ENCODE results near the gene NEB. TPM values are rescaled to one million over a fixed set of nuclear protein-coding genes. Genes with fewer than 3 reads are reported as not detected.

Gene NEB
- polyA plus RNA-seq, 1 of the 3 experiments (the other 2 are of a cell fraction): 0.02 TPM

- POLR2A ChIA-PET: no interaction called here
Measured at GRCh38 chr2:151522556-151522955, 211.7 kb downstream of the NEB start.

More at GRCh38 chr2:151522556-151522955, 211.7 kb downstream of the NEB start:
- H2AFZ ChIP-seq (ENCODE audit: low read depth): no peak overlapping the region
- no peak for DNase-seq
- H4K20me1 ChIP-seq (ENCODE audit: insufficient read depth): no peaks in the 10 kb centered on the region
- H3F3A ChIP-seq (replicated peaks; ENCODE audit: insufficient read depth): no peaks in the 10 kb centered on the region
- no peaks in the 10 kb centered on the region for H3K79me2 ChIP-seq (ENCODE audit: insufficient read depth)
- no peaks in the 10 kb centered on the region for H3K27me3 ChIP-seq (ENCODE audit: insufficient read depth)
- no peaks in the 10 kb centered on the region for H3K9me3 ChIP-seq
- no peak overlapping the region for H3K27ac ChIP-seq (ENCODE audit: low read depth in 2 of 2, low read length in 1 of 2)
- no peaks in the 10 kb centered on the region for H3K9me2 ChIP-seq
- CTCF ChIA-PET: interaction anchor here (1.4 kb wide), 1 partner anchor 503 kb away, joined by 4 read pairs; no protein-coding TSS in a partner anchor
- no peak overlapping the region for H3K4me2 ChIP-seq
- TF ChIP-seq IRF3 (IDR thresholded peaks at IDR 0.05; ENCODE audit: low read depth, low read length) (no peak), GABPA (IDR thresholded peaks at IDR 0.05; ENCODE audit: low read depth) (no peak), SMC3 (IDR thresholded peaks at IDR 0.05; ENCODE audit: low read depth, low read length) (no peak), FOXM1 (IDR thresholded peaks at IDR 0.05; ENCODE audit: low read depth) (no peak), SIN3A (IDR thresholded peaks at IDR 0.05; ENCODE audit: borderline replicate concordance, low read depth, low read length) (no peak), GATA2 (CRISPR knock-in tag; IDR thresholded peaks at IDR 0.05) (no peak), RFX5 (IDR thresholded peaks at IDR 0.05; ENCODE audit: low read length) (no peak), RXRA (IDR thresholded peaks at IDR 0.05; ENCODE audit: borderline replicate concordance, low read depth) (no peak), NRF1 (IDR thresholded peaks at IDR 0.05; ENCODE audit: low read depth, low read length) (no peak), FOXJ3 (CRISPR knock-in tag; IDR thresholded peaks at IDR 0.05) (no peak), NFIC (IDR thresholded peaks at IDR 0.05; ENCODE audit: borderline replicate concordance) (no peak), MAX (IDR thresholded peaks at IDR 0.05; ENCODE audit: low read depth) (no peak), POLR2AphosphoS5 (IDR thresholded peaks at IDR 0.05; ENCODE audit: low read depth, low read length) (no peak)
- TF ChIP-seq, protein P1, sequence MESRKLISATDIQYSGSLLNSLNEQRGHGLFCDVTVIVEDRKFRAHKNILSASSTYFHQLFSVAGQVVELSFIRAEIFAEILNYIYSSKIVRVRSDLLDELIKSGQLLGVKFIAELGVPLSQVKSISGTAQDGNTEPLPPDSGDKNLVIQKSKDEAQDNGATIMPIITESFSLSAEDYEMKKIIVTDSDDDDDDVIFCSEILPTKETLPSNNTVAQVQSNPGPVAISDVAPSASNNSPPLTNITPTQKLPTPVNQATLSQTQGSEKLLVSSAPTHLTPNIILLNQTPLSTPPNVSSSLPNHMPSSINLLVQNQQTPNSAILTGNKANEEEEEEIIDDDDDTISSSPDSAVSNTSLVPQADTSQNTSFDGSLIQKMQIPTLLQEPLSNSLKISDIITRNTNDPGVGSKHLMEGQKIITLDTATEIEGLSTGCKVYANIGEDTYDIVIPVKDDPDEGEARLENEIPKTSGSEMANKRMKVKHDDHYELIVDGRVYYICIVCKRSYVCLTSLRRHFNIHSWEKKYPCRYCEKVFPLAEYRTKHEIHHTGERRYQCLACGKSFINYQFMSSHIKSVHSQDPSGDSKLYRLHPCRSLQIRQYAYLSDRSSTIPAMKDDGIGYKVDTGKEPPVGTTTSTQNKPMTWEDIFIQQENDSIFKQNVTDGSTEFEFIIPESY (IDR thresholded peaks at IDR 0.05; ENCODE audit: borderline replicate concordance, low read depth): no peak
- TF ChIP-seq, protein P2, sequence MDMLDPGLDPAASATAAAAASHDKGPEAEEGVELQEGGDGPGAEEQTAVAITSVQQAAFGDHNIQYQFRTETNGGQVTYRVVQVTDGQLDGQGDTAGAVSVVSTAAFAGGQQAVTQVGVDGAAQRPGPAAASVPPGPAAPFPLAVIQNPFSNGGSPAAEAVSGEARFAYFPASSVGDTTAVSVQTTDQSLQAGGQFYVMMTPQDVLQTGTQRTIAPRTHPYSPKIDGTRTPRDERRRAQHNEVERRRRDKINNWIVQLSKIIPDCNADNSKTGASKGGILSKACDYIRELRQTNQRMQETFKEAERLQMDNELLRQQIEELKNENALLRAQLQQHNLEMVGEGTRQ (IDR thresholded peaks at IDR 0.05; ENCODE audit: borderline replicate concordance, low read depth, low read length): no peak
- TF ChIP-seq, protein P3, sequence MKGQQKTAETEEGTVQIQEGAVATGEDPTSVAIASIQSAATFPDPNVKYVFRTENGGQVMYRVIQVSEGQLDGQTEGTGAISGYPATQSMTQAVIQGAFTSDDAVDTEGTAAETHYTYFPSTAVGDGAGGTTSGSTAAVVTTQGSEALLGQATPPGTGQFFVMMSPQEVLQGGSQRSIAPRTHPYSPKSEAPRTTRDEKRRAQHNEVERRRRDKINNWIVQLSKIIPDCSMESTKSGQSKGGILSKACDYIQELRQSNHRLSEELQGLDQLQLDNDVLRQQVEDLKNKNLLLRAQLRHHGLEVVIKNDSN (IDR thresholded peaks at IDR 0.05; ENCODE audit: borderline replicate concordance, low read depth): no peak
- no peak overlapping the region for H3K9ac ChIP-seq
- WGBS (ENCODE audit: low lambda C conversion rate): 88% methylated on average over 7 of the region's 7 CpGs
- no peaks in the 10 kb centered on the region for H3K36me3 ChIP-seq (replicated peaks in 1 of 2; ENCODE audit: control insufficient read depth in 1 of 2, insufficient read depth in 2 of 2, low read length in 1 of 2)
- H3K4me1 ChIP-seq (ENCODE audit: control insufficient read depth in 1 of 2, insufficient read depth in 2 of 2, low read depth in 1 of 2, low read length in 1 of 2): no peaks in the 10 kb centered on the region
- H3K4me3 ChIP-seq (ENCODE audit: low read depth in 2 of 2, low read length in 1 of 2): no peak overlapping the region

All from SK-N-SH (cell line).